ENCODE results near the gene SEMA4C. TPM values are rescaled to one million over a fixed set of nuclear protein-coding genes. Genes with fewer than 3 reads are reported as not detected.

SEMA4C gene
- polyA plus RNA-seq, 1 of the 3 experiments (the other 2 are of a cell fraction) = 34.8 TPM

DNA sequence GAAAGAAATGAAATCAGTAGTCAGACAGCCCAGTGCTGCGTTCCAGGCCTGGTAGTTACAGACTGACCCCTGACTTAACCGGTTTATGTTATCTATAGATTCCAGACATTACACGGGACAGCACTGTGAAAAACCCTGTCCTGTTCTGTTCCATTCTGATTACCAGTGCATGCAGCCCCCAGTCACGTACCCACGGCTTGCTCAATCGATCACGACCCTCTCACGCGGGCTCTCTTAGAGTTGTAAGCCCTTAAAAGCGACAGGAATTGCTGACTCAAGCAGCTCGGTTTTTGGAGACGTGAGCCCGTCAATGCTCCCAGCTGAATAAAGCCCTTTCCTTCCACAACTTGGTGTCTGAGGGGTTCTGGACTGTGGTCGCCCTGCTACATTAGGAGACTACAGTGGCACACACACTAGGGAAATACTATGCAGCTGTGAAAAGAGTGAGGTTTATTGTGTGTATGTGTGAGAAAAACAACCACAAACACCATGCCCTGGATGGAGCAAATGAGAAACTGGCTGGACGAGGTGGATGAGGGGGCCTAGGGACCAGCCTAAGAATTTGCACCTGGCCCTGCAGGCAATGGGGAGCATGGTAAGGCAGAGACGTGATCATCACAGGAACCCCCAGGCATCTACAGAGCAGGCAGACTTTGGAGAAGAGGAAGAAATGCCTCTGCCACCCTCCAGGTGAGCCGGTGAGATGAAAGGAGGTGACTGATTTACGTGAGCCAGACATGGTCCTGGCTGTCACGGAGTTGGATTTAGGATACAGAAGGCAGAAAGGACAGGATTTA, 49.1 kb upstream of the SEMA4C start:
- H3K9me2 ChIP-seq = no peaks in the 10 kb centered on the region
- peaks cover 9% of the 10 kb centered on the region; the same call in 1 of the 2 replicates for H3K27me3 ChIP-seq (ENCODE audit: insufficient read depth)
- peaks cover 0 to 7% of the 10 kb centered on the region in 2 experiments; a peak in 1 of 4 replicates for H3K4me1 ChIP-seq (ENCODE audit: control insufficient read depth in 1 of 2, insufficient read depth in 2 of 2, low read depth in 1 of 2, low read length in 1 of 2)
- no peak overlapping the region for H3K9ac ChIP-seq
- no peaks in the 10 kb centered on the region for H3K9me3 ChIP-seq
- no peak overlapping the region for H3K27ac ChIP-seq (ENCODE audit: low read depth in 2 of 2, low read length in 1 of 2)
- H3K4me3 ChIP-seq (ENCODE audit: low read depth in 2 of 2, low read length in 1 of 2) = no peak overlapping the region
- no peaks in the 10 kb centered on the region for H3K79me2 ChIP-seq (ENCODE audit: insufficient read depth)
- H4K20me1 ChIP-seq (ENCODE audit: insufficient read depth) = no peaks in the 10 kb centered on the region
- POLR2A ChIA-PET = no interaction called here
- TF ChIP-seq EZH2phosphoT487 (IDR thresholded peaks at IDR 0.05; ENCODE audit: borderline replicate concordance, low read depth) = no peak
- no peak for TF ChIP-seq RXRA (IDR thresholded peaks at IDR 0.05; ENCODE audit: borderline replicate concordance, low read depth)
- no peak for TF ChIP-seq SIN3A (IDR thresholded peaks at IDR 0.05; ENCODE audit: borderline replicate concordance, low read depth, low read length)
- TF ChIP-seq POLR2AphosphoS5 (IDR thresholded peaks at IDR 0.05; ENCODE audit: low read depth, low read length) = no peak
- TF ChIP-seq FOXJ3 (CRISPR knock-in tag; IDR thresholded peaks at IDR 0.05) = no peak
- TF ChIP-seq GABPA (IDR thresholded peaks at IDR 0.05; ENCODE audit: low read depth) = no peak
- TF ChIP-seq YY1 (IDR thresholded peaks at IDR 0.05; ENCODE audit: low read depth) = no peak
- TF ChIP-seq SMC3 (IDR thresholded peaks at IDR 0.05; ENCODE audit: low read depth, low read length) = no peak
- no peak for TF ChIP-seq MEF2A (IDR thresholded peaks at IDR 0.05; ENCODE audit: borderline replicate concordance, low read depth)
- TF ChIP-seq GATA2 (CRISPR knock-in tag; IDR thresholded peaks at IDR 0.05) = no peak
- TF ChIP-seq CHD2 (IDR thresholded peaks at IDR 0.05; ENCODE audit: low read length, partially characterized antibody) = no peak
- no peak for TF ChIP-seq TCF12 (IDR thresholded peaks at IDR 0.05)
- TF ChIP-seq, protein P1, sequence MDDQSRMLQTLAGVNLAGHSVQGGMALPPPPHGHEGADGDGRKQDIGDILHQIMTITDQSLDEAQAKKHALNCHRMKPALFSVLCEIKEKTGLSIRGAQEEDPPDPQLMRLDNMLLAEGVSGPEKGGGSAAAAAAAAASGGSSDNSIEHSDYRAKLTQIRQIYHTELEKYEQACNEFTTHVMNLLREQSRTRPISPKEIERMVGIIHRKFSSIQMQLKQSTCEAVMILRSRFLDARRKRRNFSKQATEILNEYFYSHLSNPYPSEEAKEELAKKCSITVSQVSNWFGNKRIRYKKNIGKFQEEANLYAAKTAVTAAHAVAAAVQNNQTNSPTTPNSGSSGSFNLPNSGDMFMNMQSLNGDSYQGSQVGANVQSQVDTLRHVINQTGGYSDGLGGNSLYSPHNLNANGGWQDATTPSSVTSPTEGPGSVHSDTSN (IDR thresholded peaks at IDR 0.05) = no peak
- TF ChIP-seq TAF1 (IDR thresholded peaks at IDR 0.05; ENCODE audit: borderline replicate concordance, low read depth, low read length) = no peak
- TF ChIP-seq RFX5 (IDR thresholded peaks at IDR 0.05; ENCODE audit: low read length) = no peak
- no peaks in the 10 kb centered on the region for H3K36me3 ChIP-seq (replicated peaks in 1 of 2; ENCODE audit: control insufficient read depth in 1 of 2, insufficient read depth in 2 of 2, low read length in 1 of 2)
- CTCF ChIA-PET = no interaction called here
- no peak for DNase-seq
- WGBS (ENCODE audit: low lambda C conversion rate) = 61% methylated on average over 14 of the region's 19 CpGs
- no peak overlapping the region for H2AFZ ChIP-seq (ENCODE audit: low read depth)
- no peak overlapping the region for H3K4me2 ChIP-seq
- no peaks in the 10 kb centered on the region for H3F3A ChIP-seq (replicated peaks; ENCODE audit: insufficient read depth)

DNA sequence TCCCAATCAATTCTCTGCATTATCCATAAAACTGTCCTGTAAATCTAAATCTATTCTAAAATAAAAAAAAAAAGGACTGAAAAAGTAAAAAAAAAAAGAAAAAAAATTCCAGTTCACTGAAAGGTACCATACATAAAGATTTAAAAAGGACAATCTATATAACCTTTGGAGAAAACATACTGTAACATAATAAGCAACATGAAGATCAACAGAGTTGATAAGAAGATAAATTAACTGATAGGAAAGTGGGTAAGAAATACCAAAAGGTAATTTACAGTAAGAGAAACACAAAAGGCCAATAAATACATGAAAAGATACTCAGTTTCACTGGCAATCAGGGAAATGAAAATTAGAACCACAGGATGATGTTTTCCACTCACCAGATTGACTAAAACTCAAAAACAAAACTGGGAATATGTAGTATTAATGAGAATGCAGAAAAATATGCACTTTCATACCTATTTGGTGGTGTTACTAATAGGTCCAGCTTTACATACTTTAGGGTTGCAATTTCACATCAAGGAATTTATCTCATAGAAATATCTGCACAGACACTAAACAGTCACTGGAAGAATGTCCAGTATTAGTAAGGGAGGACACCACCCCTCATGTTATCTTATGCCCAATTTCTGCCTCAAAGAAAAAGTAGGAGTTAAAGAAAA, 48.3 kb upstream of the SEMA4C start:
- no peak for TF ChIP-seq JUND (IDR thresholded peaks at IDR 0.05)
- TF ChIP-seq EZH2phosphoT487 (IDR thresholded peaks at IDR 0.05; ENCODE audit: borderline replicate concordance, low read depth) = no peak
- TF ChIP-seq TCF12 (IDR thresholded peaks at IDR 0.05) = no peak
- H3K36me3 ChIP-seq (replicated peaks in 1 of 2; ENCODE audit: control insufficient read depth in 1 of 2, insufficient read depth in 2 of 2, low read length in 1 of 2) = no peaks in the 10 kb centered on the region
- DNase-seq = no peak
- no peak overlapping the region for H3K4me3 ChIP-seq (ENCODE audit: low read depth in 2 of 2, low read length in 1 of 2)
- H3K79me2 ChIP-seq (ENCODE audit: insufficient read depth) = no peaks in the 10 kb centered on the region
- H3K9me3 ChIP-seq = no peaks in the 10 kb centered on the region
- H3K9me2 ChIP-seq = no peaks in the 10 kb centered on the region
- ChIA-PET POLR2A (no interaction called here), CTCF (interaction anchor here (0.9 to 2.5 kb wide), 2 partner anchors 33 to 61 kb away, joined by 4 to 13 read pairs; partner anchors contain the start of gene ANKRD39)
- H3K27ac ChIP-seq (ENCODE audit: low read depth in 2 of 2, low read length in 1 of 2) = no peak overlapping the region
- H3K4me2 ChIP-seq = no peak overlapping the region
- H2AFZ ChIP-seq (ENCODE audit: low read depth) = no peak overlapping the region
- no peaks in the 10 kb centered on the region for H4K20me1 ChIP-seq (ENCODE audit: insufficient read depth)
- H3F3A ChIP-seq (replicated peaks; ENCODE audit: insufficient read depth) = no peaks in the 10 kb centered on the region
- peaks cover 0 to 7% of the 10 kb centered on the region in 2 experiments; a peak in 1 of 4 replicates for H3K4me1 ChIP-seq (ENCODE audit: control insufficient read depth in 1 of 2, insufficient read depth in 2 of 2, low read depth in 1 of 2, low read length in 1 of 2)
- peaks cover 9% of the 10 kb centered on the region; the same call in 1 of the 2 replicates for H3K27me3 ChIP-seq (ENCODE audit: insufficient read depth)
- no peak overlapping the region for H3K9ac ChIP-seq

All from SK-N-SH (cell line).